ENCODE measurements around the gene ADAP1. TPM values are rescaled to one million over a fixed set of nuclear protein-coding genes. Genes with fewer than 3 reads are reported as not detected.
"Not testable (repeated sequence)": the region's sequence is repeated elsewhere in the genome, so short reads cannot be mapped to it uniquely, and the experiment has no call there.

Gene ADAP1
- total RNA-seq, 2 experiments from 2014 or later: 34.6 to 40.9 TPM

DNA sequence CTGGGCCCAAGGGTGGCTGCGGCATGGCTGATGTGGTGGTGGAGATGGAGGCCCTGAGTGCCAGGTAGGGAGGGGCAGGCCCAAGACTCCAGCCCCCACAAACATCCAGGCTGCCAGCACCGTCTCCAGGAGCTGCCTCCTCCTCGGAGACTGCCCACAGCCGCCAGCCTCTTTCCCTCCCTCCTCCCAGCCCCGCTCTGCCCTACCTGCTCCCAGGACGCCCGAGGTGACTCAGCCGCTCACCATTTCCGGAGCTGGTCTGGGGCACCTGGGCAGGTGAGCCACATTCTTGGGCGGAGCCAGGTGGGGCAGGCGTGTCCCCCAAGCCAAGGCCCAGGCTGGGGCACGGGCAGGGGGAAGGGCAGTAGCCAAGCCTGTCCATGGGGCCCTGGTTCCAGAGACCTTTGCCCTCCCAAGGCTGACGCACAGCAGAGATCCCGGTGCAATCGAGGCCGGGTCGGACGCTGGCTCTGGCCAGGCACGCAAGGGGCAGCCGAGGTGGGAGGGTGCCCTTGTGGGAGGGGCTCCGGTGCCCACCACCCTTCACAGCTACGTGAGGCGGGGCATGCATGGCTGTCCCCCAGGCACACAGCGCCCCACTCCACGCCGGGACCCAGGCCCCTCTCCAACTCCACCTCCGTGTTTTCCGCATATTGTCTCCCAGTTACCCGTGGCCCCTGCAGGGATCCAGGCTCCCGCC lies 8.8 kb downstream of the ADAP1 start:
- H3K27me3 Mint-ChIP-seq: no peaks in the 10 kb centered on the region
- H3K4me1 Mint-ChIP-seq (ENCODE audit: low read depth): peaks cover 26% of the 10 kb centered on the region
- ChIA-PET POLR2A (no interaction called here), CTCF (no interaction called here)
- ATAC-seq (no peak), DNase-seq (no peak)
- H3K36me3 Mint-ChIP-seq (ENCODE audit: low read depth): peaks cover 20% of the 10 kb centered on the region
- H3K27ac Mint-ChIP-seq: no peak overlapping the region
- TF ChIP-seq, protein P1, sequence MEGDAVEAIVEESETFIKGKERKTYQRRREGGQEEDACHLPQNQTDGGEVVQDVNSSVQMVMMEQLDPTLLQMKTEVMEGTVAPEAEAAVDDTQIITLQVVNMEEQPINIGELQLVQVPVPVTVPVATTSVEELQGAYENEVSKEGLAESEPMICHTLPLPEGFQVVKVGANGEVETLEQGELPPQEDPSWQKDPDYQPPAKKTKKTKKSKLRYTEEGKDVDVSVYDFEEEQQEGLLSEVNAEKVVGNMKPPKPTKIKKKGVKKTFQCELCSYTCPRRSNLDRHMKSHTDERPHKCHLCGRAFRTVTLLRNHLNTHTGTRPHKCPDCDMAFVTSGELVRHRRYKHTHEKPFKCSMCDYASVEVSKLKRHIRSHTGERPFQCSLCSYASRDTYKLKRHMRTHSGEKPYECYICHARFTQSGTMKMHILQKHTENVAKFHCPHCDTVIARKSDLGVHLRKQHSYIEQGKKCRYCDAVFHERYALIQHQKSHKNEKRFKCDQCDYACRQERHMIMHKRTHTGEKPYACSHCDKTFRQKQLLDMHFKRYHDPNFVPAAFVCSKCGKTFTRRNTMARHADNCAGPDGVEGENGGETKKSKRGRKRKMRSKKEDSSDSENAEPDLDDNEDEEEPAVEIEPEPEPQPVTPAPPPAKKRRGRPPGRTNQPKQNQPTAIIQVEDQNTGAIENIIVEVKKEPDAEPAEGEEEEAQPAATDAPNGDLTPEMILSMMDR (IDR thresholded peaks at IDR 0.05): no peak
- no peak overlapping the region for H3K4me3 Mint-ChIP-seq
- intact Hi-C loops (cut with micrococcal nuclease): loop anchor here (5.0 kb wide), 1 partner anchor 33 kb away; no protein-coding TSS in a partner anchor
- peaks cover 8% of the 10 kb centered on the region for H3K9me3 Mint-ChIP-seq

DNA sequence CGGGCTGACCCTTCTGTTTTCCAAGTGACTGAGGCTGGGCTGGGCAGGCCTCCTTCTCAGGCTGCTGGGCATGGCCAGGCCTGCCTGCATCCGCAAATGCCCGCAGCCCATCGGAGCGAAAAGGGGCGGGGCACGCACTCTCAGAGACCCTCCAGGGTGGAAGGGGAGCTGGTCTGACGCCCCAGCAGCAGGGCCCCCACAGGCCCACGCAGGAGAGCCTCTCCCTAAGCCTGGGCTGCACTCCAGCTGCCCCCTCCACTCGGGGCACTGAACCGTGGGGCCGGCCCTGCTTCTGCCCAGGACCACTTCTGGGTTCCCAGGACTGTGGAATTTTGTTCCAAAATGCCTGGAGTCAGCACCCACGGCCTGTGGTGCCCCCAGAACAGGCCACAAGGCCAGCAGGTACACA lies 9.3 kb downstream of the ADAP1 start:
- CTCF ChIA-PET: no interaction called here
- no peak overlapping the region for H3K27ac Mint-ChIP-seq
- peaks cover 13% of the 10 kb centered on the region for H3K9me3 Mint-ChIP-seq
- no peaks in the 10 kb centered on the region for H3K27me3 Mint-ChIP-seq
- H3K4me3 Mint-ChIP-seq: no peak overlapping the region
- TF ChIP-seq, protein P1 (IDR thresholded peaks at IDR 0.05): no peak
- POLR2A ChIA-PET: no interaction called here
- no peak for DNase-seq
- peaks cover 29% of the 10 kb centered on the region for H3K4me1 Mint-ChIP-seq (ENCODE audit: low read depth)
- peaks cover 22% of the 10 kb centered on the region for H3K36me3 Mint-ChIP-seq (ENCODE audit: low read depth)
- ATAC-seq: no peak
- intact Hi-C loops (cut with micrococcal nuclease): loop anchor here (5.0 kb wide), 1 partner anchor 33 kb away; no protein-coding TSS in a partner anchor

DNA sequence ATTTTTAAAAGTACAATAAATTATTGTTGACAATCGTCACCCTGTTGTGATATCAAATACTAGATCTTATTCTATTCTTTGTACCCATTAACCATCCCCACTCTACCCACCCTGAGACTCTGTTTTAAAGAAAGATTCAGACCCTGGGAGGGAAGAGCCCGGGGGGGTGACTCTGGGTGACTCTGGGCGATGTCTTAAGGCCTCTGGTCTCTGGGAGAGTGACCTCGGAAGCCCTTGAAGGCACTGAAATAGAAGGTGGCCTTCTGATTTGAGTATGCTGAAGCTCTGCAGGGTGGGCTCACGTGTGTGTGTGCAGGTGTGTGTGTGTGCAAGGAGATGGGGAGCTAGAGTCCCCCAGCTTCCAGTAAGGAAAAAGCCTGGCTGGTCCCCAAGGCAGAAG lies 9.7 kb downstream of the ADAP1 start:
- CTCF ChIA-PET: no interaction called here

DNA sequence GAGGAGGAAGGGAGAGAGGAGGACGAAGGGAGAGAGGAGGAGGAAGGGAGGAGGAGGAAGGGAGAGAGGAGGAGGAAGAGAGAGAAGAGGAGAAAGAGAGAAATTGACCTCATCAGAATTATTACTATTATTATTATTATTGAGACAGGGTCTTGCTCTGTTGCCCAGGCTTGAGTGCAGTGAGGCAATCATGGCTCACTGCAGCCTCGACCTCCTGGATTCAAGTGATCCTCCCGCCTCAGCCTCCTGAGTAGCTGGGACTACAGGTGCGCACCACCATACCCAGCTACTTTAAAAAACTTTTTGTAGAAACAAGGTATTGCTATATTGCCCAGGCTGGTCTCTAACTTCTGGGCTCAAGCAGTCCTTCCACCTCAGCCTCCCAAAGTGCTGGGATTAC lies 10.7 kb downstream of the ADAP1 start:
- H3K4me3 Mint-ChIP-seq; CTCF ChIA-PET; intact Hi-C loops (cut with micrococcal nuclease); H3K27ac Mint-ChIP-seq; DNase-seq; H3K27me3 Mint-ChIP-seq; ATAC-seq: not testable (repeated sequence)
- Mint-ChIP-seq H3K4me1 (ENCODE audit: low read depth) (peaks cover 29% of the 10 kb centered on the region), H3K9me3 (peaks cover 18% of the 10 kb centered on the region), H3K36me3 (ENCODE audit: low read depth) (peaks cover 26% of the 10 kb centered on the region)
- POLR2A ChIA-PET: interaction anchor here (1.3 kb wide), 1 partner anchor 194 kb away, joined by 3 read pairs; a partner anchor contains a TSS

More for the DNA sequence above, 9.7 kb downstream of the ADAP1 start:
- no peak overlapping the region for H3K27ac Mint-ChIP-seq
- peaks cover 17% of the 10 kb centered on the region for H3K9me3 Mint-ChIP-seq
- POLR2A ChIA-PET: interaction anchor here (1.3 kb wide), 1 partner anchor 193 kb away, joined by 3 read pairs; a partner anchor contains a TSS
- H3K36me3 Mint-ChIP-seq (ENCODE audit: low read depth): peaks cover 22% of the 10 kb centered on the region
- intact Hi-C loops (cut with micrococcal nuclease): loop anchor here (5.0 kb wide), 1 partner anchor 32 kb away; no protein-coding TSS in a partner anchor
- no peaks in the 10 kb centered on the region for H3K27me3 Mint-ChIP-seq
- no peak for DNase-seq
- H3K4me3 Mint-ChIP-seq: no peak overlapping the region
- TF ChIP-seq, protein P1 (IDR thresholded peaks at IDR 0.05): no peak
- H3K4me1 Mint-ChIP-seq (ENCODE audit: low read depth): peaks cover 30% of the 10 kb centered on the region
- no peak for ATAC-seq

DNA sequence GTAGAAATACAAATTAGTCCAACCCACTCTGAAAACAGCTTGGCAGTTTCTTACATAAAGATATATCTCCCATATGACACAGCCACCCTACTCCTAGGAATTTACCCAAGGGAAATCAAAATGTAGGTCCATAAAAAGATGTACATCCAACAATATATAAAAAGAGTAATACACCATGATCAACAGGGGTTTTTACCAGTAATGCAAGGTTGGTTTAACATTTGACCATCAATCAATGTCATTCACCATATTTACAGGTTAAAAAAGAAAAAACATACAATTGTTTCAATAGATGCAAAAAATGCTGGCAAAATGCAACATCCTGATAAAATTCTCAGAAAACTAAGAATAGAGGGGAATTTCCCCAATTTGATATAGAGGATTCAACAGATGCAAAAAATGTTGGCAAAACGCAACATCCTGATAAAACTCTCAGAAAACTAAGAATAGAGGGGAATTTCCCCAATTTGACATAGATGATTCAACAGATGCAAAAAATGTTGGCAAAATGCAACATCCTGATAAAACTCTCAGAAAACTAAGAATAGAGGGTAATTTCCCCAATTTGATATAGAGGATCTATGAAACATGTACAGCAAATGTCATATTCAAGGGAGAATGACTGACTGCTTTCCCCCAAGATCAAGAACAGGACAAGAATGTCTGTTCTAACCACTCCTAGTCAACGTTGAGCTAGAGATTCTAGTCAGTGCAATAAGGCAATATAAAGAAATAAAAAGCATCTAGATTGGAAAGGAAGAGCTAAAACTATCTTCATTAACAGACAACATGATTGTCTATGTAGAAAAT lies 13.7 kb downstream of the ADAP1 start:
- CTCF ChIA-PET: interaction anchor here (1.0 to 1.5 kb wide), 2 partner anchors 11 to 18 kb away, joined by 3 to 5 read pairs; no protein-coding TSS in a partner anchor
- peak overlapping the region; percentile 10 for H3K4me3 Mint-ChIP-seq

More for the DNA sequence above, 13.7 kb downstream of the ADAP1 start:
- H3K4me1 Mint-ChIP-seq (ENCODE audit: low read depth): peaks cover 45% of the 10 kb centered on the region
- H3K9me3 Mint-ChIP-seq: peaks cover 18% of the 10 kb centered on the region
- intact Hi-C loops (cut with micrococcal nuclease): no loop called here
- ATAC-seq (peak; percentile 48), DNase-seq (no peak)
- TF ChIP-seq, protein P1 (IDR thresholded peaks at IDR 0.05): no peak
- POLR2A ChIA-PET: interaction anchor here (0.9 to 1.3 kb wide), 4 partner anchors 12 to 18 kb away, joined by 3 to 6 read pairs (median 4); no protein-coding TSS in a partner anchor
- H3K27me3 Mint-ChIP-seq: no peaks in the 10 kb centered on the region
- H3K27ac Mint-ChIP-seq: peak overlapping the region; percentile 87
- peaks cover 42% of the 10 kb centered on the region for H3K36me3 Mint-ChIP-seq (ENCODE audit: low read depth)

All from activated CD8-positive, alpha-beta T cell treated with anti-CD3 and anti-CD28 coated beads for 36 hours (primary cell).